ENCODE measurements around the gene LRMDA.

- TF ChIP-seq TAF1 (IDR thresholded peaks at IDR 0.05; ENCODE audit: low read depth, low read length) (no peak), CTCF (IDR thresholded peaks at IDR 0.05; ENCODE audit: control extremely low read depth in 1 of 3, insufficient read depth in 1 of 3, low read depth in 1 of 3, low read length in 3 of 3) (no peak), SRF (IDR thresholded peaks at IDR 0.05; ENCODE audit: low read depth, low read length) (no peak), KDM1A (IDR thresholded peaks at IDR 0.05; ENCODE audit: borderline replicate concordance, low read length) (no peak), POLR2AphosphoS5 (IDR thresholded peaks at IDR 0.05; ENCODE audit: low read depth, low read length) (no peak), FOSL1 (IDR thresholded peaks at IDR 0.05; ENCODE audit: insufficient read depth, low read depth, low read length) (no peak), RAD21 (IDR thresholded peaks at IDR 0.05 in 1 of 2, conservative IDR thresholded peaks at IDR 0.05 in 1 of 2; ENCODE audit: low read depth in 2 of 2, low read length in 2 of 2) (no peak), NRF1 (IDR thresholded peaks at IDR 0.05; ENCODE audit: low read depth, low read length) (no peak), CHD2 (IDR thresholded peaks at IDR 0.05; ENCODE audit: low read length) (no peak), HDAC6 (IDR thresholded peaks at IDR 0.05; ENCODE audit: low read depth, low read length) (no peak), TEAD4 (IDR thresholded peaks at IDR 0.05; ENCODE audit: low read depth, low read length) (no peak), MAX (IDR thresholded peaks at IDR 0.05) (no peak), TCF12 (IDR thresholded peaks at IDR 0.05; ENCODE audit: low read depth, low read length) (no peak), JUN (IDR thresholded peaks at IDR 0.05; ENCODE audit: low read depth, low read length) (no peak)
These were observed 137.2 kb downstream of the LRMDA start for GRCh38 chr10:75568450-75569130.
